D721Med (cell line): Measurements from ENCODE around the gene PRR36.

Experiments
- DNase-seq: peaks from one replicate; pipeline ENCODE4 v3.0.0; 2011; ENCODE audit warnings: low spot score; ENCODE audit not compliant: insufficient read length
- FAIRE-seq: peaks from 2 replicates; lab custom pipeline; 2011; peaks lifted over from hg19 to GRCh38; lab: Jason Lieb, UNC
- CTCF ChIP-seq: IDR thresholded peaks from 2 replicates; pipeline ENCODE4 v1.5.1; 2012; ENCODE audit warnings: mild to moderate bottlenecking, control low read depth; ENCODE audit not compliant: insufficient read depth; ENCODE audit errors: missing control alignments

The PRR36 gene

GRCh38 chr19:7901337-7901736 is 27.1 kb upstream of the PRR36 start:
- FAIRE-seq (no peak), DNase-seq (no peak)
- no peak for TF ChIP-seq CTCF

GRCh38 chr19:7900931-7901330 is 26.7 kb upstream of the PRR36 start:
- TF ChIP-seq CTCF: no peak
- no peak for DNase-seq
- no peak for FAIRE-seq

- FAIRE-seq (no peak), DNase-seq (no peak)
- no peak for TF ChIP-seq CTCF
Measured at GRCh38 chr19:7900401-7900870, 26.2 kb upstream of the PRR36 start.

GRCh38 chr19:7899751-7900378 is 25.7 kb upstream of the PRR36 start:
- DNase-seq (no peak), FAIRE-seq (no peak)
- no peak for TF ChIP-seq CTCF

- DNase-seq (no peak), FAIRE-seq (no peak)
Measured at GRCh38 chr19:7898967-7899366, 24.8 kb upstream of the PRR36 start.

GRCh38 chr19:7897292-7897691 is 23.1 kb upstream of the PRR36 start:
- no peak for TF ChIP-seq CTCF
- no peak for DNase-seq
- FAIRE-seq: no peak

More at GRCh38 chr19:7898967-7899366, 24.8 kb upstream of the PRR36 start:
- no peak for TF ChIP-seq CTCF

GRCh38 chr19:7895565-7895964 is 21.4 kb upstream of the PRR36 start:
- TF ChIP-seq CTCF: no peak
- DNase-seq (no peak), FAIRE-seq (no peak)
